NCI-H1048 (cell line): Measurements from ENCODE around the gene SCN4B.

Experiments used
- DNase-seq: peaks from one replicate; lab custom pipeline; 2025; lab: John Stamatoyannopoulos, UW

SCN4B gene

GRCh38 chr11:118099838-118100556 lies 52.6 kb downstream of the SCN4B start:
- DNase-seq: no peak

GRCh38 chr11:118098996-118099837 lies 53.4 kb downstream of the SCN4B start:
- no peak for DNase-seq

DNA sequence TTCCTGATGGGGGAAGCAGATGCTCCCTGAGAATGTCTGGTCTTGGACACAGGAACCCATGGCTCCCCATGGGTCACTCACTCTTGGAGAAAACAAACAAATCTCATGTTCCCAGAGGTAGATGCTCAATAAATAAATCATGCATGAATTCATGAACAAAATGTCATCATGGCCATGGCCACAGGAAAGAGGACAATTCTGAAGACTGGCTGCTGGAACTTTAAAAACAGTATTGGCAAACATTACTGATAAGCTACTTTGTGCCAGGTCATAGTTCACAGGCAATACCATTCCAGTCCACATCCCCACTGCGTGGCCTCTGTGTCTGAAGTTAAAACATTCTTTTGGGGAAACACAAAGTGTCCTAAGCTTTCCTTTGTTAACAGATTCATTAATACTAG lies 56.7 kb downstream of the SCN4B start:
- DNase-seq: no peak

GRCh38 chr11:118095493-118095892 lies 57.1 kb downstream of the SCN4B start:
- DNase-seq: no peak

- no peak for DNase-seq
These were observed 59.6 kb downstream of the SCN4B start for GRCh38 chr11:118092907-118093571.

DNA sequence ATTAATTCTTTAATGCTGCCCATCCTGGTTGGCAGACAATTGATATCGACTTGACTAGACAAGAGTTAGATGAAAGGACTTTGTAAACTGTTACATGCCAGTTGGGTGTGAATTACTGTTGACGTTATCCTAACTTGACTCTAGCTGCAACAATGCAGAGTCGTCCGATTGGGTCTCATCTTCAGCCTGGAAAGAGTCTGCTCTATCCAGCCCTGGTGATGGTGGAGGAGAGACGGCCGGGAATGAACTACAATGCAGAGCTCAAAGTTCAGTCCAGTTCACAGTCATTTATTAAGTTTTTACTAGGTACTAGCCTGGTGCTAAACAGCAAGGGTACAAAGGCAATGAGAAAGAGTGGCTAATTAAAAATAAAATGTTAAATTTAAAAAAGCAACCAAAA lies 60.9 kb downstream of the SCN4B start:
- no peak for DNase-seq

- no peak for DNase-seq
These were observed 62.0 kb downstream of the SCN4B start for GRCh38 chr11:118090545-118091162.

GRCh38 chr11:118088531-118088930 lies 64.1 kb downstream of the SCN4B start:
- DNase-seq: no peak

- no peak for DNase-seq
These were observed 64.7 kb downstream of the SCN4B start for GRCh38 chr11:118087931-118088330.

- no peak for DNase-seq
These were observed 65.5 kb downstream of the SCN4B start, which contains the start of gene SMIM35 for GRCh38 chr11:118086913-118087768. SMIM35 (minus strand) TSS chr11:118086963; CDS start chr11:118086757, 206 bp downstream.

GRCh38 chr11:118084656-118085055 lies 68.0 kb downstream of the SCN4B start:
- DNase-seq: no peak

GRCh38 chr11:118084247-118084646 lies 68.4 kb downstream of the SCN4B start:
- no peak for DNase-seq
